ENCODE measurements around the gene BPIFB3. TPM values are rescaled to one million over a fixed set of nuclear protein-coding genes. Genes with fewer than 3 reads are reported as not detected.
"Not testable (repeated sequence)": the region's sequence is repeated elsewhere in the genome, so short reads cannot be mapped to it uniquely, and the experiment has no call there.

BPIFB3 gene
- total and polyA plus RNA-seq, 2 experiments from 2014 or later = not detected

DNA sequence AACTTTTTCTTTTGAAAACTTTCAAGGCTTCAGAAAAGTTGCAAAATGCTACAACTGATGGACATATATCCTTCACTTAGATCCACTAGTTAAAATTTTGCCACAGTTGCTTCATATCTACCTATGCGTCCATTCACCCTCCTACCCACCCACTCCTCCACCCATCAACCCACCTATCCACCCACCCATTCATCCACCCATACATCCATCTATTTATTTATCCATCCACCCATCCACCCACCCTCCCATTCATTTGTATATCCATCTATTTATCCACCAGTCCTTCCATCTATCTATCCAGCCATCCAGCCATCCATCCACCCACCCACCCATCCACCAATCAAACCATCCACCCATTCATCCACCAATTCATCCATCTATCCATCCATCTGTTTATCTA, 39.4 kb downstream of the BPIFB3 start:
- TF ChIP-seq, protein P1, sequence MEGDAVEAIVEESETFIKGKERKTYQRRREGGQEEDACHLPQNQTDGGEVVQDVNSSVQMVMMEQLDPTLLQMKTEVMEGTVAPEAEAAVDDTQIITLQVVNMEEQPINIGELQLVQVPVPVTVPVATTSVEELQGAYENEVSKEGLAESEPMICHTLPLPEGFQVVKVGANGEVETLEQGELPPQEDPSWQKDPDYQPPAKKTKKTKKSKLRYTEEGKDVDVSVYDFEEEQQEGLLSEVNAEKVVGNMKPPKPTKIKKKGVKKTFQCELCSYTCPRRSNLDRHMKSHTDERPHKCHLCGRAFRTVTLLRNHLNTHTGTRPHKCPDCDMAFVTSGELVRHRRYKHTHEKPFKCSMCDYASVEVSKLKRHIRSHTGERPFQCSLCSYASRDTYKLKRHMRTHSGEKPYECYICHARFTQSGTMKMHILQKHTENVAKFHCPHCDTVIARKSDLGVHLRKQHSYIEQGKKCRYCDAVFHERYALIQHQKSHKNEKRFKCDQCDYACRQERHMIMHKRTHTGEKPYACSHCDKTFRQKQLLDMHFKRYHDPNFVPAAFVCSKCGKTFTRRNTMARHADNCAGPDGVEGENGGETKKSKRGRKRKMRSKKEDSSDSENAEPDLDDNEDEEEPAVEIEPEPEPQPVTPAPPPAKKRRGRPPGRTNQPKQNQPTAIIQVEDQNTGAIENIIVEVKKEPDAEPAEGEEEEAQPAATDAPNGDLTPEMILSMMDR (IDR thresholded peaks at IDR 0.05; ENCODE audit: low read depth, low read length) = no peak
- H3K27me3 ChIP-seq = no peaks in the 10 kb centered on the region
- H3K27ac ChIP-seq = no peak overlapping the region
- no peaks in the 10 kb centered on the region for H3K4me1 ChIP-seq (ENCODE audit: low read depth)
- H3K36me3 ChIP-seq = no peaks in the 10 kb centered on the region
- H3K4me3 ChIP-seq = no peak overlapping the region
- no peak for DNase-seq (ENCODE audit: low read depth in 1 of 2, low spot score in 1 of 2)
- H3K9me3 ChIP-seq (ENCODE audit: low read depth) = no peaks in the 10 kb centered on the region

DNA sequence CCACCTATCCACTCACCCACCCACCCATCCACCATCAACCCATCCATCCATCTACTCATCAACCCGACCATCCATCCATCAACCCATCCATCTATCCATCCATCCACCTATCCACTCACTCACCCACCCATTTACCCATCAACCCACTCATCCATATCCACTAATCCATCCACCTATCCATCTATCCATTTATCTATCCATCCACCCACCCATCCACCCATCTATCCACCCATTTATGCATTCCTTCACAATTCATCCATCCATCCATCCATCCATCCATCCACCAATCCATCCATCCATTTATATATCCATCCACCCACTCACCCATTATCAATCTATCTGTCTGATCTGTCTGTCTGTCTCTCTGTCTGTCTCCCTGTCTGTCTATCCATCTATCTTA, 39.9 kb downstream of the BPIFB3 start:
- H3K4me3 ChIP-seq = no peak overlapping the region
- no peaks in the 10 kb centered on the region for H3K4me1 ChIP-seq (ENCODE audit: low read depth)
- H3K9me3 ChIP-seq (ENCODE audit: low read depth) = no peaks in the 10 kb centered on the region
- no peaks in the 10 kb centered on the region for H3K27me3 ChIP-seq
- TF ChIP-seq, protein P1 (IDR thresholded peaks at IDR 0.05; ENCODE audit: low read depth, low read length) = no peak
- DNase-seq (ENCODE audit: low read depth in 1 of 2, low spot score in 1 of 2) = no peak
- no peak overlapping the region for H3K27ac ChIP-seq
- H3K36me3 ChIP-seq = no peaks in the 10 kb centered on the region

DNA sequence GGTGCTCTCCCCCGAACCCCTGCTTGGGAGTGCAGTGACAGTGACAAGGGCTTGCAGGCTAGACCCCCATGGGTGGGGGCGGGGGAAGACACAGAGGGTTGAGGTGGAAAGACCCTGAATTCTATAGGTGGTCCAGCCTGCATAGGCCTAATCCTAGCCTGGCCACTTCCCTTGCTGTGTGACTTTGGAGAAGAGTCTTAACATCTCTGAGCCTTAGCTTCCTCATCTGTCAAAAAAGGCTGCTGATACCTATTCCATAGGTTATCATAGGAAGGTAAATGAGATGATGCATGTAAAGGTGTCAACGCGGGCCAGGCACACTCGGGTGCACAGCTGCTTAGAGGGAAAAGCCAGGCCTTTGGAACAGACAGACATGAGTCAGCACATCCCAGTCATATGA, 41.5 kb downstream of the BPIFB3 start:
- Histone ChIP-seq H3K4me1 (ENCODE audit: low read depth) (no peaks in the 10 kb centered on the region), H3K9me3 (ENCODE audit: low read depth) (no peaks in the 10 kb centered on the region), H3K27me3 (no peaks in the 10 kb centered on the region), H3K27ac (no peak overlapping the region), H3K36me3 (no peaks in the 10 kb centered on the region), H3K4me3 (no peak overlapping the region)
- TF ChIP-seq, protein P1 (IDR thresholded peaks at IDR 0.05; ENCODE audit: low read depth, low read length) = no peak
- DNase-seq (ENCODE audit: low read depth in 1 of 2, low spot score in 1 of 2) = no peak

DNA sequence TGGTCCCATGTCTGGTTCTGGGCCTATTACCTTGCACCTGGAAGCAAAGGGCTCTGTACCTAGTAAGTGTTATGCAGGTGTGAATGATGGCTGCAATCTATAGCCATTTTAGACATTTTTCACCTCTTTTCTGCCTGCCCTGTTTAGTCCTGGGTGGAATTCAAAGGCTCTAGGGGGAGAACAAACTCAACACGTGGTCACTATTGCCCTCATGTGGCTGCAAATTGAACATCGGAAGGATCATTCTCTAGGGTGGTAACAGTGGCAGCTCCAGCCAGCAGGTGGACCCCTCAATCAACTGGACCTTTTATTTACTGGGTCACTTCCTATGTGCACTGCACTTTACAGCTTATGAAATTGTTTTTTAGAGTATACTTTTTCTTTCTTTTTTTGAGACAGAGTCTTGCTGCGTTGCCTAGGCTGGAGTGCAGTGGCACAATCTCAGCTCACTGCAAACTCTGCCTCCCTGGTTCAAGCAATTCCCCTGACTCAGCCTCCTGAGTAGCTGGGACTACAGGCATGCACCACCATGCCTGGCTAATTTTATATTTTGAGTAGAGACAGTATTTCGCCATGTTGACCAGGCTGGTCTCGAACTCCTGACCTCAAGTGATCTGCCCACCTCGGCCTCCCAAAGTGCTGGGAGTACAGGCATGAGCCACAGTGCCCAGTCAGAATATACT, 42.3 kb downstream of the BPIFB3 start:
- H3K36me3 ChIP-seq; H3K4me1 ChIP-seq (ENCODE audit: low read depth); H3K9me3 ChIP-seq (ENCODE audit: low read depth); H3K27me3 ChIP-seq; H3K27ac ChIP-seq; H3K4me3 ChIP-seq: not testable (repeated sequence)
- DNase-seq (ENCODE audit: low read depth in 1 of 2, low spot score in 1 of 2) = peak; percentile 75 to 79
- TF ChIP-seq, protein P1 (IDR thresholded peaks at IDR 0.05; ENCODE audit: low read depth, low read length) = peak; percentile 81

DNA sequence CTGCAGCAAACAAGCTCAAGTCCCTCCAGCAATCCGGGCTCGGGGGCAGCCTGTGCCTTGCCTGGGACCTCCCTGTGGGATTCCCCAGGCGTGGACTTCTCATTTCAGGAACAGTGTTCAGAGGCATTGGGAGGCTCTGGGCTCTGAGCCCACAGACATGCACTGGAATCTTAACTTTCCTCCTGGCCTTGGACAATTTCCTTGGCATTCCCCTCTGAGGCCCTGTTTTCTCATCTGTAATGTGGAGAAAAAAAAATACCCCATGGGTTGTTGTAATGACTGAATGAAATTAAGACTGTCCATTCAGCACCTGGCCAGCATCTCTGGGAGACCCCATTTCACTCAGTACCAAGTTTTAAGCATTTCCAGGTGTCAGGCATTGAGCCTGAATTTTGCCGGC, 43.3 kb downstream of the BPIFB3 start:
- H3K4me1 ChIP-seq (ENCODE audit: low read depth) = no peaks in the 10 kb centered on the region
- TF ChIP-seq, protein P1 (IDR thresholded peaks at IDR 0.05; ENCODE audit: low read depth, low read length) = no peak
- H3K27ac ChIP-seq = no peak overlapping the region

More for the DNA sequence above, 43.3 kb downstream of the BPIFB3 start:
- no peak overlapping the region for H3K4me3 ChIP-seq
- DNase-seq (ENCODE audit: low read depth in 1 of 2, low spot score in 1 of 2) = peak in 1 of 2 donors; percentile 42
- no peaks in the 10 kb centered on the region for H3K36me3 ChIP-seq
- no peaks in the 10 kb centered on the region for H3K27me3 ChIP-seq
- H3K9me3 ChIP-seq (ENCODE audit: low read depth) = no peaks in the 10 kb centered on the region
